HG03457 (cell line): ENCODE data around the gene FCGBP.

Experiments used
- ATAC-seq: cut with Tn5 transposase; IDR thresholded peaks from one replicate; pipeline ENCODE4 v1.9.1; 2021; ENCODE audit warnings: moderate number of reproducible peaks; ENCODE audit not compliant: unreplicated experiment

FCGBP gene

GRCh38 chr19:39949026-39949747, 14.8 kb upstream of the FCGBP start:
- no peak for ATAC-seq

DNA sequence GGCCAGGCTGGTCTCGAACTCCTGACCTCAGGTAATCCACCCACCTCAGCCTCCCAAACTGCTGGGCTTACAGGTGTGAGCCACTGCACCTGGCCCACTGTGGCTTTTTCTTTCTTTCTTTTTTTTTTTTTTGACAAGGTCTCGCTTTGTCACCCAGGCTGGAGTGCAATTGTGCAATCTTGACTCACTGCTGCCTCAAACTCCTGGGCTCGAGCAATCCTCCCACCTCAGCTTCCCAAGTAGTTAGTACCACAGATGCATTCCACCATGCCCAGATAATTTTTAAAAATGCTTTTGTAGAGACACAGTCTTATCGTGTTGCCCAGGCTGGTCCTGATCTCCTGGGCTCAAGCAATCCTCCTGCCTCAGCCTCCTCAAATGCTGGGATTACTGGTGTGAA, 12.1 kb upstream of the FCGBP start:
- no peak for ATAC-seq

- no peak for ATAC-seq
These were observed 9.2 kb upstream of the FCGBP start for GRCh38 chr19:39943586-39943985.

- ATAC-seq, result no peak
These were observed 7.9 kb upstream of the FCGBP start for GRCh38 chr19:39942366-39942730.

DNA sequence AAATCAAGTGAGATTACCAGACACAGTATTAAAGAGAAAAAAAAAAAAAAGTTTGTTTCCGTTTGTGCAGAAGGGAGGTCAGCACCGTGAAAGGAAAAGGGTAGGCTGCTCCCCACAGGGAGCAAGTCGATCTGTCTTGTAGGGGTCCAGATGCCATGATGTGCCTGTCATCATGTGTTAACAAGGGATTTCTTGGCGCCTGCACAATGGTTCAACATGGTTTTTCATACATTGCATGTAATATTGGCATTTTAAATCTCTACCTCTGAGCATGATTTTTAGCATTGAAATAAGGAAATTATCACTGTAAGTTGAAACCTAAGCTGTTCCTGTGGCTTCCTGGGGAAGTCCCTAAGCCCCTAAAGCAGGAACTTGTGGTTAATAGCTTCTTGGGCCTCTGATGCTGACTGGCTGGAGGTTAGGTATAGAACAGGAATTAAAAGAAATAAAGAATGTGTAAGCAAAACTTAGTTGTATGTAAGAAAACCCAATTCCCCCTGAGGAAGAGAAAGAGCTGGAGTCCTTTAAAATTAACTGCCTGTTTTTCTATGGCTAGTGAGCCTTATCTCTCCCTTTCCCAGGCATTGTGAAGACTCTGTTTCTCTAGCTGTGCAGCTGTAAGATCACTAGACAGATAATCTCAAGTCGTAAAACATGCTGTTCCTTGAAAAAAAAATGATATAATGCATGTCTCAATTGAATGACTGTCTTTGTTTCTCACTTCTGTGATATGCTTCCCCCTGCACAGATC, 7.4 kb upstream of the FCGBP start:
- ATAC-seq, result no peak

DNA sequence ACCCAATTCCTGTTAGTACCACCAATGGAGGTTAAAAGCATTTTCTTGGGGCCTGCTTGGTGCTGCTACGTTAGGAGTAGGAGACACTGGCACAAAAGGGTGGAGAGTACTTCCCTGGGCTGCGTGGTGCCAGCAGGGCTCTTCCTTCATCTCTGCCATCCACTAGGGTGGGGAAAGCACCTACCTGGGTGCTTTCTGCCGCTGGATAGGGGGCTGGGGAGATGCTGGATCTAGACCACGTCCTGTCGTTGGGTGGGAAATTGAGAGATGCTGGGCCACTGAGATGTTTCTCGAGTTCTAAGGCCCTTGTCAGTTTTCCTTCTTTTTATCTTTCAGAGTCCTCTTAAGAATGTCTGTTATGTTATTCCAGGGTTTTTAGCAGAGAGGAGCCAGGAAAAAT, 6.7 kb upstream of the FCGBP start:
- no peak for ATAC-seq

DNA sequence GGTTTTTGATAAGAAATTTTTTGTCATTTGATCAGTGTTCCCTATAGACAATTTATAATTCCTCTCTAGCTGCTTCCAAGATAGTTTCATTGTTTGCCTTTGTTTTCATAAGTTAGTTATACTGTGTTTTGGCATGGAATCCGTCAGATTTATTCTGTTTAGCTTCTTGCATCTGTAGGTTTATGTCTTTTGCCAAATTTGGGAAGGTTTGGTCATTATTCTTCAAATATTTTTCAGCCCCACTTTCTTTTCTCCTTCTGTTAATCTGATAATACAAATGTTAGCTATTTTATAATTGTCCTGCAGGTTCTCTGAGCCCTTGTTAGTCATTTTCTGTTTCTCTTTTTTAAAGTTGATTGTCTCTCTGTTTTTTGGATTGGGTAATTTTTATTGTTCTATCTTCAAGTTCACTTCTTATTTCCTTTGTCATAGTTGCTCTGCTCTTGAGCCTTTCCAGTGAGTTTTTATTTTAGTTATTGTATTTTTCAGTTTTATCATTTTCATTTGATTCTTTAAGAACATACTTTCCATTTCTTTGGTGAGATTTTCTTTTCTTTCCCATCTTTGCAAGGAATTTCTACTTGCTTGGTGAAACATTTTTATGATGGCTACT, 5.9 kb upstream of the FCGBP start:
- no peak for ATAC-seq

DNA sequence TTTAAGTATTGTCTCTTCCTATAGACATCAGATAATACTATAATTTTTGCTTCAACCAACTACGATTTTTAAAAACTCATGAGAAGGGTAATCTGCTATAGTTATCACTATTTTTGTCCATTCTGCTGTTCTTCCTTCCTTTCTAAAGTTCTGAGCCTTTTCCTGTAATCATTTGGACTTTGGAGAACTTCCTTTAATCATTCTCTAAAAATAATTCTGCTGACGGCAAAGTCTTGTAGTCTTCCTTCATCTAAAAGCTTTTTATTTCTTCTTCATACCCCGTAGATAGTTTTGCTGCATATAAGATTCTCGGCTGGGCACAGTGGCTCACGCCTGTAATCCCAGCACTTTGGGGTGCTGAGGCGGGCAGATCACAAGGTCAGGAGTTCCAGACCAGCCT, 5.1 kb upstream of the FCGBP start:
- ATAC-seq, result no peak

DNA sequence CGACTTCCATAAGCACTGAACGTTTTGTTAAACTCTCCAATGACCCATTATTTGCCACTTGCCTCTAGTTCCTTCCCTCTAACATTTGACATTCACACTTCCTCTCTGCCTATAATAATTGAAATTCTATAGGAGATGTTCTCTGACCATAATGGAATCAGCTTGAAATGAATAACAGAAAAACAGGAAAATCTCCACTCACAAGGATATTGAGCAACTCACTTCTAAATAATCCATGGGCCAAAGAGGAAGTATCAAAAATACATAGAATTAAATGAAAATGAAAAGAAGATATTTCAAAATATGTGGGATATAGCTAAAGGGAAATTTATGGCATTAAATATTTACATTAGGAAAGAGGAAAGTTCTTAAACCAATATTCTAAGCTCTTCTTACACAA, 3.4 kb upstream of the FCGBP start:
- no peak for ATAC-seq

- no peak for ATAC-seq
These were observed 2.8 kb upstream of the FCGBP start for GRCh38 chr19:39937094-39937720.

GRCh38 chr19:39936622-39937021, 2.2 kb upstream of the FCGBP start:
- no peak for ATAC-seq

GRCh38 chr19:39936020-39936419, 1.6 kb upstream of the FCGBP start:
- no peak for ATAC-seq

GRCh38 chr19:39935364-39935661, 879 bp upstream of the FCGBP start:
- ATAC-seq, result no peak

DNA sequence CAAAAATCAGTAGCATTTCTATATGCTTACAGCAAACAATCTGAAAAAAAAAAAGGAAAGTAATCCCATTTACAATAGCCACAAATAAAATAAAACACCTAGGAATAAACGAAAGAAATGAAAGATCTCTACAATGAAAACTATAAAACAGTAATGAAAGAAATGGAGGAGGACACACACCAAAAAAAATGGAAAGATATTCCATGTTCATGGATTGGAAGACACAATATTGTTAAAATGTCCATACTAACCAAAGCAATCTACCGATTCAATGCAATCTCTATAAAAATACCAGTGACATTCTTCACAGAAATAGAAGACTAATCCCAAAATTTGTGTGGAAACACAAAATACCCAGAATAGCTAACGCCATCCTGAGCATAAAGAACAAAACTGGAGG, 4.7 kb downstream of the FCGBP start:
- ATAC-seq, result no peak

GRCh38 chr19:39928357-39928725, 6.1 kb downstream of the FCGBP start:
- no peak for ATAC-seq

DNA sequence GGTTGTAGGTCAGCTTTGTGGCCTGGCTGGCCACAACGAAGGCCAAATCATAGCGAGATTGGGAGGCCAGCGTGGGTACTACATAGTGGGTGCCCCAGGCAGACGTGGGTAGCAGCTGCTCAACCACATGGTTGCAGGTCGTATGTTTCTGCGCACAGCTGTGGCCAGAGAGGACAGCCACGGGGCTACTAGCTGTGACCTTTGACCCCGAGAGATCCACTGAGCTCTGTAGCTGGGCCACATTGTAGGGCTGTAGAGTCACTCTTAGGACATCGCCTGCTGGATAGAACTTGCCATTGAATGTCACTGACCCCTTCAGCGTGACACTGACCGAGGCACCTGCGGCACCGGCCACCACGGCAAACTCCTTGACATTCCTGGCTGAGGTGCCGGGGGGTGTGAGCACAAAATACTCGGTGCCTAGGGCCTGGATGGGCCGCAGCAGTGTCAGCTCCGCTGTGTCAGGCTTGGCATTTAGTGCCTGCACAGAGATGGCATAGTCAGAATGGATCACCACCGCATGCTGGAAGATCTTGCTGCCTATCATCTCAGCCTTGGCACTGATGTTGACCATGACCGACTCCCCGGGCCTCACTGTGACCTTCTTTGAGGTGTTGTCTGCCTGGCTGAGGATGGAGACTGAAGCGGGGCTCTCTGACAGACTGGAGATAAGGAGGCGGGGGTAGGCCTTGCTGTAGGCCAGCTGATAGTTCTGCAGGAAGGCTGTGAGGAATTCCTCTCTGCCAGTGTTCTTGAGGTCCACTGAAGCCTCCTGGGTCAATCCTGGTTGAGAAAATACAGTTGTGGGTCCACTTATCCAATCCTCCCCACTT, 6.7 kb downstream of the FCGBP start:
- no peak for ATAC-seq

DNA sequence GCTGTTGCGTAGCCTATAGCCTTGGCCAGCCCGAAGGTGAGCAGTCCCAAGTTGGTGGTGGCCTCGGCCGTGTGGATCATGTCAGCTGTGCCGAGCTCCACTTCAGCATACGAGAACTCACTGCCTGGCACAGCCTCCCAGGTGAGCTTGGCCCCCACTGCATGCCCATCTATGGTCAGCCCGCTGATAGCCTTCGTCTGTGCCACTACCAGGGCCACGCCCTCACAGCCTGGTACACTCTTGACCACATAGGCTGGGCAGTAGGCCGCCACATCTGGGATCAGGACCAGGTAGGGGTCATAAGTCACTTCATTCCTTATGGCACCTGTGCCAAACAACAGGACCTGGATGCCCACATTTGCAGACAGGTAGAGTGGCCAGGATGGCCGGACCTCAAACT, 7.4 kb downstream of the FCGBP start:
- no peak for ATAC-seq

GRCh38 chr19:39926170-39926760, 8.2 kb downstream of the FCGBP start:
- ATAC-seq, result no peak

DNA sequence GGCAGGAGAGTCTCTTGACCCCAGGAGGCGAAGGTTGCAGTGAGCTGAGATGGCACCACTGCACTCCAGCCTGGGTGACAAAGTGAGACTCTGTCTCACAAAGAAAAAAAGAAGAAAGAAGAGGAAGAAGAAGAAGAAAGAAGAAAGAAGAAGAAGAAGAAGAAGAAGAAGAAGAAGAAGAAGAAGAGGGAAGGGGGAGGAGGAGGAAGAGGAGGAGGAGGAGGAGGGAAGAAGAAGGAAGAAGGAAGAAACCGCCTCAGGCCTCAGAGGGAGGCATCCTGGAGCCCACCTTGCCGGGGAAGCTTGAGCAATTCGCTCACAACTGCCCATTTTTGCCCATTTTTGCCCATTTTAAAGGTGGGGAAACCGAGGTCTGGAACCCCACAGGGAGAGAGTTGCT, 9.5 kb downstream of the FCGBP start:
- no peak for ATAC-seq

DNA sequence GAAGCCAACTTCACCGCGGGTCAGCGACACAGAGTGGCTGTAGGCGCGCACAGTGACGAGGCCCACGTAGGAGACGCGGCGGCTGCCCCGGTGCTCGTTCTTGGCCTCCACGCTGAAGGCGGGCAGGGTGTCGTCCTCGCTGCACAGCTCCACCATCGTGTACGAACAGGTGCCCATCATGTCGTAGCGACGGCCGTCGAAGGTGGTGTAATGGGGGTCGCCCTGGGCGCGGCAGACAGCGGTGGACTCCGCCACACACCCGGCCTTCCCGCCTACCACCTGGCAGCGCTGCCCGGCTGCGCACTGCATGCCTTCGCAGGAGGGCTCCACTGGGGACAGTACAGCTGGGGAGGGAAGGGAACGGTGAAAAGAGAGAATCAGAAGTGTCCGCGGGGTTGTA, 10.0 kb downstream of the FCGBP start:
- ATAC-seq, result no peak

- ATAC-seq, result no peak
These were observed 10.6 kb downstream of the FCGBP start for GRCh38 chr19:39923862-39924261.
